ENCODE measurements around the gene PDGFC.

Gene PDGFC

GRCh38 chr4:156837625-156838345 is 133.8 kb downstream of the PDGFC start:
- in situ Hi-C loops (cut with MboI; ENCODE audit: low sequenced_read_pairs): no loop called here

- in situ Hi-C loops (cut with MboI; ENCODE audit: low sequenced_read_pairs): no loop called here
Observed at GRCh38 chr4:156832886-156833285, 138.7 kb downstream of the PDGFC start.

- in situ Hi-C loops (cut with MboI; ENCODE audit: low sequenced_read_pairs): no loop called here
Observed at GRCh38 chr4:156830351-156830750, 141.2 kb downstream of the PDGFC start.

- in situ Hi-C loops (cut with MboI; ENCODE audit: low sequenced_read_pairs): no loop called here
Observed at GRCh38 chr4:156829201-156829873, 142.3 kb downstream of the PDGFC start.

- in situ Hi-C loops (cut with MboI; ENCODE audit: low sequenced_read_pairs): no loop called here
Observed at GRCh38 chr4:156827519-156827918, 144.1 kb downstream of the PDGFC start.

- in situ Hi-C loops (cut with MboI; ENCODE audit: low sequenced_read_pairs): no loop called here
Observed at GRCh38 chr4:156825074-156825473, 146.5 kb downstream of the PDGFC start.

GRCh38 chr4:156824451-156825060 is 147.0 kb downstream of the PDGFC start:
- in situ Hi-C loops (cut with MboI; ENCODE audit: low sequenced_read_pairs): no loop called here

GRCh38 chr4:156820931-156821330 is 150.7 kb downstream of the PDGFC start:
- in situ Hi-C loops (cut with MboI; ENCODE audit: low sequenced_read_pairs): no loop called here

- in situ Hi-C loops (cut with MboI; ENCODE audit: low sequenced_read_pairs): no loop called here
Observed at GRCh38 chr4:156816360-156816755, 155.2 kb downstream of the PDGFC start.

GRCh38 chr4:156815717-156816359 is 155.8 kb downstream of the PDGFC start:
- in situ Hi-C loops (cut with MboI; ENCODE audit: low sequenced_read_pairs): no loop called here

GRCh38 chr4:156811963-156812362 is 159.6 kb downstream of the PDGFC start:
- in situ Hi-C loops (cut with MboI; ENCODE audit: low sequenced_read_pairs): no loop called here

- in situ Hi-C loops (cut with MboI; ENCODE audit: low sequenced_read_pairs): no loop called here
Observed at GRCh38 chr4:156811286-156811685, 160.3 kb downstream of the PDGFC start.

- in situ Hi-C loops (cut with MboI; ENCODE audit: low sequenced_read_pairs): no loop called here
Observed at GRCh38 chr4:156805696-156806095, 165.9 kb downstream of the PDGFC start.

GRCh38 chr4:156803056-156803455 is 168.5 kb downstream of the PDGFC start:
- in situ Hi-C loops (cut with MboI; ENCODE audit: low sequenced_read_pairs): no loop called here

GRCh38 chr4:156800463-156800862 is 171.1 kb downstream of the PDGFC start:
- in situ Hi-C loops (cut with MboI; ENCODE audit: low sequenced_read_pairs): no loop called here

GRCh38 chr4:156799121-156799589 is 172.4 kb downstream of the PDGFC start:
- in situ Hi-C loops (cut with MboI; ENCODE audit: low sequenced_read_pairs): no loop called here

GRCh38 chr4:156798438-156798837 is 173.2 kb downstream of the PDGFC start:
- in situ Hi-C loops (cut with MboI; ENCODE audit: low sequenced_read_pairs): no loop called here

- in situ Hi-C loops (cut with MboI; ENCODE audit: low sequenced_read_pairs): no loop called here
Observed at GRCh38 chr4:156797206-156797605, 174.4 kb downstream of the PDGFC start.

- in situ Hi-C loops (cut with MboI; ENCODE audit: low sequenced_read_pairs): no loop called here
Observed at GRCh38 chr4:156795727-156796126, 175.9 kb downstream of the PDGFC start.

- in situ Hi-C loops (cut with MboI; ENCODE audit: low sequenced_read_pairs): no loop called here
Observed at GRCh38 chr4:156794863-156795262, 176.7 kb downstream of the PDGFC start.

GRCh38 chr4:156792462-156793085 is 179.0 kb downstream of the PDGFC start:
- in situ Hi-C loops (cut with MboI; ENCODE audit: low sequenced_read_pairs): no loop called here
